Measurements from ENCODE around the gene TRANK1.

DNA sequence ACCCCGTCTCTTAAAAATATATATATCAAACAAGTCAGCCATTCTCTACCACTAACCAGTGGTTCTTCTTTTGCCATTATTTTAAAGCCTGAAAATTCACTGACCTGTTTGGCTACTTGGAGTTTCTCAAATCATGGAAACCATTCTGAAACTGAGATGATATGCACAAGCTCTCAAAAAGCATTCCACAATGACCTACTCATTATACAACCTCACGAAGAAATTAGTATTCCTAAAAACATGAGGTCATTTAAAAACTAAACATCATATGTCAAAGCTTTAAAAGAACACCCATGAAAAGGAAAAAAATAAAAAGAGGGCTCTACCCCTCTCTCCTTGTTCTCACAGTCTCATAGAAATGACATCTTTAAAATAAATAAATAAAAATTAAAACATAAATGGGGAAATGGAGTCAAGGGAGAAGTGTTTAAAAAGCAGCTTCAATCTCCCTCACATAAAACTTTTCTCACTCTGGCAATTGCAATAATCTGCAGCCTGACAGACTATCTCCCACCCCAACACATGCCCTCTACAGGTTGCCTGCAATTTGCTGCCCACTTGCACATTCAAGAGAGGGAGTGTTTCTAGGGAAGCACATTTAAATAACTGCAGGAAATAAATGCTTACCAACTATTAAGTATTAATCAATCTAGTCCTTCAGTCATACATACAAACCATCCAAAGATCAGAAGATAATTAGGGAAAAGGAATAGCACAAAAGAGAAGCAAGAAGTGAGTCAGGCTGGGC lies 73.3 kb downstream of the TRANK1 start:
- TF ChIP-seq, protein P1, sequence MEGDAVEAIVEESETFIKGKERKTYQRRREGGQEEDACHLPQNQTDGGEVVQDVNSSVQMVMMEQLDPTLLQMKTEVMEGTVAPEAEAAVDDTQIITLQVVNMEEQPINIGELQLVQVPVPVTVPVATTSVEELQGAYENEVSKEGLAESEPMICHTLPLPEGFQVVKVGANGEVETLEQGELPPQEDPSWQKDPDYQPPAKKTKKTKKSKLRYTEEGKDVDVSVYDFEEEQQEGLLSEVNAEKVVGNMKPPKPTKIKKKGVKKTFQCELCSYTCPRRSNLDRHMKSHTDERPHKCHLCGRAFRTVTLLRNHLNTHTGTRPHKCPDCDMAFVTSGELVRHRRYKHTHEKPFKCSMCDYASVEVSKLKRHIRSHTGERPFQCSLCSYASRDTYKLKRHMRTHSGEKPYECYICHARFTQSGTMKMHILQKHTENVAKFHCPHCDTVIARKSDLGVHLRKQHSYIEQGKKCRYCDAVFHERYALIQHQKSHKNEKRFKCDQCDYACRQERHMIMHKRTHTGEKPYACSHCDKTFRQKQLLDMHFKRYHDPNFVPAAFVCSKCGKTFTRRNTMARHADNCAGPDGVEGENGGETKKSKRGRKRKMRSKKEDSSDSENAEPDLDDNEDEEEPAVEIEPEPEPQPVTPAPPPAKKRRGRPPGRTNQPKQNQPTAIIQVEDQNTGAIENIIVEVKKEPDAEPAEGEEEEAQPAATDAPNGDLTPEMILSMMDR (IDR thresholded peaks at IDR 0.05) = no peak
- no peak for TF ChIP-seq POLR2A (IDR thresholded peaks at IDR 0.05)

Measured in upper lobe of left lung (tissue), 4 donors.